ENCODE results near the gene GRID2. TPM values are rescaled to one million over a fixed set of nuclear protein-coding genes. Genes with fewer than 3 reads are reported as not detected.
A peak's percentile ranks its signal among the peaks of the same experiment; 100 is the strongest.

GRID2 gene
- total and polyA plus RNA-seq, 2 of the 13 experiments (the other 11 are each of a cell fraction or from before 2014, with no cell fraction given), result not detected

DNA sequence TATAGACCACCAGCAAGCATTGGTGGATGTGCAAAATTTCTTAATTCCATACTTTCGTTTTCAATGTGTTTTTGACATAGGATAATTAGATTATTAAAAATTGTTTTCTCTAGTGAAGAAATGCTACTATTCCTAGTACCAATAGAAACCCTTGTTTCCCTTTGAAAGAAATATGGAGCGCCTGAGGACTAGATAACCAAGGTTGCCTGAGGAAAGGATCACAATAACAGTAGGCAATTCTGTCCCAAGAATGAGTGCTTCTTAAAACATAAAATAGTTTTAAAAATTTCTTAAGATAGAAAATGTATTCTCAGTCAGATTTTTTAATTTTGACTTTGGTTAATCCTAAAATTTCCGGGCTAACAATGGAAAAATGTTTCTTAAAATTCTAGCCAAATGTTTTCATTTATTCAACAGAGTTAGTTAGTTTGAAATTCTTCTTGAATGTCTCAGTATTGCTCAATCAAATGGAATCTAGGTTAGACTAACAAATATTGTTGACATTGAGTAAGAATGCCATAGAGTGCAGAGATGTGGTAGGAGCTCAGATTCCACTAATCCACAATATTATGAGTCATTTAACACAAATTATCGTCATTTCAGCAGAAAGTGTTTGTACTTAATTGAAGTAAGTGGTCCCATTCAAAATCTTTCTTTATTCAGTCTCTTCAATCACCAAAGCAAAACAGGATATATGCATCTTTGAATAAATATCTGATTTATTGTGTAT, 666.0 kb downstream of the GRID2 start (continued):
- TF ChIP-seq POGZ (CRISPR knock-in tag; IDR thresholded peaks at IDR 0.05) (0 out of 2 replicates have a peak, but pooled peaks have one; percentile 25), GZF1 (CRISPR knock-in tag; IDR thresholded peaks at IDR 0.05) (no peak), CAMTA2 (CRISPR knock-in tag; IDR thresholded peaks at IDR 0.05; ENCODE audit: borderline replicate concordance) (no peak), ZC3H4 (CRISPR knock-in tag; IDR thresholded peaks at IDR 0.05; ENCODE audit: borderline replicate concordance) (no peak), JARID2 (CRISPR knock-in tag; IDR thresholded peaks at IDR 0.05; ENCODE audit: insufficient replicate concordance) (no peak), SKI (IDR thresholded peaks at IDR 0.05; ENCODE audit: partially characterized antibody) (no peak), HNRNPLL (IDR thresholded peaks at IDR 0.05; ENCODE audit: low read depth, low read length, poor library complexity, severe bottlenecking) (no peak), RFX5 (IDR thresholded peaks at IDR 0.05; ENCODE audit: low read depth, low read length) (no peak), CREM (IDR thresholded peaks at IDR 0.05) (peak; percentile 34), CREM (CRISPR knock-in tag; IDR thresholded peaks at IDR 0.05) (no peak), KAT7 (CRISPR knock-in tag; IDR thresholded peaks at IDR 0.05; ENCODE audit: borderline replicate concordance) (no peak), ZNF296 (CRISPR knock-in tag; conservative IDR thresholded peaks at IDR 0.05) (no peak), GABPA (IDR thresholded peaks at IDR 0.05; ENCODE audit: low read depth, low read length) (no peak), GABPA (CRISPR knock-in tag; IDR thresholded peaks at IDR 0.05; ENCODE audit: low read depth) (no peak), RORA (CRISPR knock-in tag; IDR thresholded peaks at IDR 0.05) (peak; percentile 100), BCL6 (CRISPR knock-in tag; IDR thresholded peaks at IDR 0.05) (peak; percentile 90), HHEX (CRISPR knock-in tag; IDR thresholded peaks at IDR 0.05) (no peak), ZNF782 (CRISPR knock-in tag; IDR thresholded peaks at IDR 0.05; ENCODE audit: borderline replicate concordance) (no peak), ZNF737 (CRISPR knock-in tag; IDR thresholded peaks at IDR 0.05; ENCODE audit: borderline replicate concordance) (no peak), ZFP36L1 (CRISPR knock-in tag; IDR thresholded peaks at IDR 0.05) (no peak), ELF1 (CRISPR knock-in tag; IDR thresholded peaks at IDR 0.05) (no peak), CBX5 (CRISPR knock-in tag; IDR thresholded peaks at IDR 0.05; ENCODE audit: borderline replicate concordance) (no peak), WIZ (CRISPR knock-in tag; IDR thresholded peaks at IDR 0.05) (no peak), ZNF674 (CRISPR knock-in tag; IDR thresholded peaks at IDR 0.05; ENCODE audit: low read depth) (no peak), SMARCE1 (IDR thresholded peaks at IDR 0.05; ENCODE audit: borderline replicate concordance) (peak; percentile 90), KLF11 (CRISPR knock-in tag; IDR thresholded peaks at IDR 0.05) (0 out of 2 replicates have a peak, but pooled peaks have one; percentile 45), HNRNPH1 (optimal IDR thresholded peaks at IDR 0.05; ENCODE audit: low read depth, low read length) (no peak), NONO (IDR thresholded peaks at IDR 0.05) (no peak), NONO (CRISPR knock-in tag; conservative IDR thresholded peaks at IDR 0.05) (no peak), ZNF75D (CRISPR knock-in tag; IDR thresholded peaks at IDR 0.05; ENCODE audit: borderline replicate concordance) (no peak), ZNF549 (CRISPR knock-in tag; IDR thresholded peaks at IDR 0.05) (no peak)
- TF ChIP-seq, protein P1, sequence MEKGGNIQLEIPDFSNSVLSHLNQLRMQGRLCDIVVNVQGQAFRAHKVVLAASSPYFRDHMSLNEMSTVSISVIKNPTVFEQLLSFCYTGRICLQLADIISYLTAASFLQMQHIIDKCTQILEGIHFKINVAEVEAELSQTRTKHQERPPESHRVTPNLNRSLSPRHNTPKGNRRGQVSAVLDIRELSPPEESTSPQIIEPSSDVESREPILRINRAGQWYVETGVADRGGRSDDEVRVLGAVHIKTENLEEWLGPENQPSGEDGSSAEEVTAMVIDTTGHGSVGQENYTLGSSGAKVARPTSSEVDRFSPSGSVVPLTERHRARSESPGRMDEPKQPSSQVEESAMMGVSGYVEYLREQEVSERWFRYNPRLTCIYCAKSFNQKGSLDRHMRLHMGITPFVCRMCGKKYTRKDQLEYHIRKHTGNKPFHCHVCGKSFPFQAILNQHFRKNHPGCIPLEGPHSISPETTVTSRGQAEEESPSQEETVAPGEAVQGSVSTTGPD (CRISPR knock-in tag; IDR thresholded peaks at IDR 0.05), result no peak
- TF ChIP-seq, protein P2, sequence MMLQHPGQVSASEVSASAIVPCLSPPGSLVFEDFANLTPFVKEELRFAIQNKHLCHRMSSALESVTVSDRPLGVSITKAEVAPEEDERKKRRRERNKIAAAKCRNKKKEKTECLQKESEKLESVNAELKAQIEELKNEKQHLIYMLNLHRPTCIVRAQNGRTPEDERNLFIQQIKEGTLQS (CRISPR knock-in tag; IDR thresholded peaks at IDR 0.05), result peak; percentile 54; the same call in 1 of the 2 replicates
- TF ChIP-seq, protein P3, sequence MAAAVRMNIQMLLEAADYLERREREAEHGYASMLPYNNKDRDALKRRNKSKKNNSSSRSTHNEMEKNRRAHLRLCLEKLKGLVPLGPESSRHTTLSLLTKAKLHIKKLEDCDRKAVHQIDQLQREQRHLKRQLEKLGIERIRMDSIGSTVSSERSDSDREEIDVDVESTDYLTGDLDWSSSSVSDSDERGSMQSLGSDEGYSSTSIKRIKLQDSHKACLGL (CRISPR knock-in tag; IDR thresholded peaks at IDR 0.05), result no peak

Measured in HepG2 (cell line).